Islet of Langerhans (tissue), 1 donor: ENCODE data around the gene STEAP3.

ENCODE experiments used
- FAIRE-seq: peaks from one replicate; lab custom pipeline; 2011; peaks lifted over from hg19 to GRCh38; lab: Jason Lieb, UNC

STEAP3 gene

DNA sequence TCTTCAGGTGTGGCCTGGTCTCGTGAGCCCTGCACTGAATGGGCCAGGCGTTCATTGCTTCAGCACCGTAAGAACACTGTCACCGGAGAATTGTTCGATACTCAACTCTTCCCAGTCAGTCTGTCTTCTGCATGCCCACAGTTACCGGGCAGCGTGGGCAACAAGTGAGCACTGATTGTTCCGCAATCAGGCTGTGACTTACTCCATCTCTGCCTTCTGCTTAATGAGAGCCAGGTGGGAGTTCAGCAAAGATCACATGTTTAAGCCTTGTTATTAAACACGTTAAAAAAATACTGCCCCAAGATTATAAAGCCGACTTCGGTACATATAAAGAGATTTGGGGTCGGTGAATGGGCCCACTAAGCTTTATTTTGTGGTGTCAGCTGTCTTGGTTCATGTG lies 3.7 kb downstream of the STEAP3 start:
- FAIRE-seq, result no peak

DNA sequence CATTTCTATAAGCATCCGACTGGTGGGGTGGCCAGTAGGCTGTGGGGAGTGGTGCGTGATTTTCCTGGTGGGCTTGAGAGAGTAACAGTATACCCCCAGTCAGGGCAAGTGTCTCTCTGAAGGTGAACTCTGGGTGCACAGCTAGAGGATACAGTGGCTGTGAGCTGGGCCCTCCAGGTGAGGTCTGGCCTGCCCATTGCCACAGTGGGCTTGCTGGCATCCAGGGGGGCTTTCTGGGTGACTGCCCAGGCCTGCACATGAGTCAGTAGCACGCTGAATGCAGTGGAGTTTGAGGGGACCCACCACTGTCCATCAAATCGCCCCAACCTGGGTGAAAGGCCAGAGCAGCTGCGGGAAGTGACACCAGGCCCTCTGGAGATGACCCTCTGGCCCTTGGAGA lies 4.5 kb downstream of the STEAP3 start:
- no peak for FAIRE-seq

GRCh38 chr2:119228964-119229363 lies 5.3 kb downstream of the STEAP3 start:
- FAIRE-seq, result no peak

- FAIRE-seq, result no peak
Measured at GRCh38 chr2:119229716-119230115, 6.1 kb downstream of the STEAP3 start.

DNA sequence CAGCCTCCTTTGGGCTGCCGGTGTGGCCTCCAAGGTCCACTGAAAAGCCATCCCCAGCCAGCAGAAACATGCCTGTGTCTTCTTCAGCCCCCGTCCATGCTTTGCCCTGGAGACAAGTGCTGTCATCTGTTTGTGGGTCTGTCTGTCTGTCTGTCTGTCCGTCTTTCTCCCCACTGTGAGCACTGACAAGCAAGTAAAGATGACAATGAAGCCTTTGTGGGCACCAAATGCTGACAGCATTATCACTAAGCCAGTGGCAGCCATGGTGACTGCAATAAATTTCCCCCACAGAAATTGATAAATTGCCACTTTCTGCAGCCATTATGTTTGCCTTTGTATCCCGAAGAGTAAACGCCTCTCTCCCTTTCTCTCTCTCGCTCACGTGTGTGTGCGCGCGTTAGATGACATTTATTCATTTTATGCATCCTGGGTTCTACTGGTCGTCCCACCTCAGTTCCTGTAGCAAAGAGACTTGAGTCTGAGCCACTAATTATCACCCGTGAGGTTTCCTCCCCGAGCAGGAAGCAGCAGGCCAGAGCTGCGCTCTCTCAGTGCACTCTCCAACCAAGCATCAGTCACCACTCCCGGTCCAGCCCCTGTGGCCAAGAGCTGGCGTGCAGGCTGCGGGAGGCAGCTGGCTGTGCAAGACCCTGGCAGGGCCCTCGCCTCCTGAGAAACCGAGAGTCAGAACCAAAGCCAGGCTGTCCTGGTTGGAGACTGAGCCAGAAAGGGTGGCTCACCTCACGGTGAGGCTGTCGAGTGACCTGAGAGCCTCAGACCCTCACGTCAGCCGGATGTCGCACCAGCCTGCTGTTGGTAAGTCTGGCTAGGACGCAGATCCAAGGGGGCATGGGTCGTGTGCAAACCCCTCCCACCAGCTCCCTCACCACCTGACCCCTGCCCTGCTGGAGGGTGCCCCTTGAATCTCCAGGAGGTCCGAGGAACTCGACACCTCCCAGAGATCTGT lies 6.9 kb downstream of the STEAP3 start:
- no peak for FAIRE-seq

DNA sequence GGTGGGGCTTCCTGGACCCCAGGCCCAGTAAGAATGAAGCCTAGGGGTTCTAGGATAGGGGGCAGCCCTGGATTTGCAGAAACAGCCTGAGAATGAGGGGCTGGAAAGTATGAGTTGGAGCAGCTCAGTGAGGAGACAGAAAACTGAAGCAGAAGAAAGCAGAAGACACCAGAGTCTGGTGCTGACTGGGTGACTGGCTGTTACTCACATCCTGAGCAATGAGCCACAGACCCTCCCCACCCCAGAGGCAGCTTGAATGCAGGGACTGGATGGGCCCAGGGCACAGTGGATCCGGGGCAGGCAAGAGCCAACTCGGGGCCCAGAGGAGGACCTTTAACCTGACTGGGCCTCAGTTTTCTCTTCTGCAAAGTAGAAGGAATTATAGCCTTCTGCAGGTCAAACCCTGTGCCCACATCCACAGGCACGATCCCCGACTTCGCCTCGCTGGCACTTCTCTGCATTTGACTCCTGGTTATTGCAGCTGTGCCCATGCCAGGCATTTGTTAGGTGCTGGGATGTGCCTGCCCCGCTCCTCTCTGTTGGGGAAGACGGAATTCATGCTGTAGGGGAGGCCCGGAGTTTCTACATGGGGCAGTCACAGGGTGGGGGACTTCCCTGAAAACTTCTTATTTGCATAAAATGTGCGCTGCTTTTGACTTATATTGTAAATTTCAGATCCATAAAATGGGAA lies 8.5 kb downstream of the STEAP3 start:
- no peak for FAIRE-seq

GRCh38 chr2:119232666-119232993 lies 9.0 kb downstream of the STEAP3 start:
- no peak for FAIRE-seq

DNA sequence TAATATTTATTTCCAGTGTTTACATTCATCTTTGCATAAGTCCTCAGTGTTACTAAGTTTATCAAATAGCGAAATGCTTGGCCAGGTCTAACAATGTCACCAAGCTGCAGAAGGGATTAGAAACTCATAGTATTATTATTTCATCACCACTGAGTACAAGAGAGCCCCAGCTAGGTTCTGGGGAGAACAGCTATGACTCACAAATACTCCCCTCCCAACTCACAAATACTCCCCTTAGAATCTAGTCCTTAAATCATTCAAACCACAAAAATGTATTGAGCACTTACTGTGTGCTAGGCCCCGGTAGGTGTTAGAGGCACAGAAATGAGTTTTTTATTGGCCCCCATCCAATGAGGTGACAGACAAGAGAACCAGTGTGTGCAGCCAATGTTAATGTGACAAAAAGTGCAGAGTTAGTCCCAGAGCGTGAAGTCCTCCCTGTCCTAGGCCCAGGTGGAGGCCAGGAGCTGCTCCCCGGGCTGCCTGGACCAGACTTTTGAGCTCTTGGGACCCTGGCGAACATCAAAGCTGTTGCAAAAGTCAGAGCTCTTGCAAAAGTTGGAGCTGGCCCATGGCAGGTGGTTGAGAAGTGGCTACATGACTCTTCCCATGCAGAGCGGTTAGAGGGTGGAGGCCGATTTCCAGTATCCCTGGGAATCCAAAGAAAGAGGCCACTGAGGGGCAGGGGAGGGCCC lies 9.8 kb downstream of the STEAP3 start:
- no peak for FAIRE-seq

DNA sequence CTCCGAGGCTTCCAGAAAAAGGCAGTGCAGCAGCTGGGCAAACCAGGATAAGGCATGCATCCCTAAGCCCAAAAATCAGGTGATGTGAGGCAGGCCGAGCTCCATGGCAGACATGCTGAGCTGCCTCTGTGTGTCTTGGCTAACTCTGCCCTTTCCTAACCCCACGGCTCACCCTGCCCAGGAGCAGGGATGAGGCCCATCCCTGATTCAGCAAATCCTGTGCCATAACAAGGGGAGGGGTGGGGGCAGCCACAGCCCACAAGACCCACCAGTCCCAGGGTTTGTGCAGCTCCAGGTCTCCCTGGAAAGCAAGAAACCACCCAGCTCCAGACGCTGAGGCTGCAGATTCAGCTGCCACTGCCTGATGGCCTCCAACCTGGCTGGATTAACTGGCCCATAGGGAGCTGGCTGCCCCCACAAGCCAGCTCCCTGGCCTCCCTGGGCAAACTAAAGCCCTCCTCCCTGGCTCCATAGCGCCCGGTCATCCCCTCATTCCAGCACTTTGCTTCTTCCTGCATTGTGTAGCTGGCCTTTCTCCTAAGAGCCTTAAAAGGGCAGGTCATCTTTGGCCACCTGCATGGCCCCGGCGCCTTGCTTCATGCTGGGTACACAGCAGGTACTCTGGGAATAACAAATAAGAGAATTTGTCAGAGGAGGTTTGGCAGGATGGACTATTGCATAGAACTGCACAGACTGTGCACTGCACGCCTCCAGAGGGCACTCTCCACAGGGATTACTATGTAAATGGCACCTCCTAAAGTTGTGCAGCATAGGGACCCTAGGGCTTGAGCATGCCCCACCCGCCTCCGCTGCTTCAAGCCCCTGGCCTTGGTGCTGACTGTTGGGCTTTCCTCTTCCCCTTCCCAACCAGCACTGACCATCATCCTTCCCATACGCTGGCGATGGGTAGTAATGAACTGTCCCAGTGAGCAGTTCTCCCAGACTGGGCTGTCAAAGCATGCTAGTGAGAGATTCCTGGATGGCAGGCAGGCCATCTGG lies 10.7 kb downstream of the STEAP3 start:
- no peak for FAIRE-seq

DNA sequence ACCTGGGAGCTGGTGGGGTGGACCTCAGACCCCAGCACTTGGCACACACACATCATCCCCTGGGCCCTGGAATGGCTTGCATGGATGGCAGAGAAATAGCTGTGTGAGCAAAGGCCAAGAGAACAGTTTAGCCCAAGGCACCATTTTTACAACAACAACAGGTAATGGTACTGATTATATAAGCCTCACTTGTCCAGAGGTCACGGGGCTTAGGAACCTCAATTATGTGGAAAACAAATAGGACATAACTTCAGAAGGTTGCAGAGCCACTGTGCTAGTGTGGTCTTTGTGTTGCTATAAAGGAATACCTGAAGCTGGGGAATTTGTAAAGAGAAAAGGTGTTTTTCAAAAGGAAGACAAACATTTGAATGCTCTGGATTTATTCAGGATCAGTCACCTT lies 13.2 kb downstream of the STEAP3 start:
- no peak for FAIRE-seq

DNA sequence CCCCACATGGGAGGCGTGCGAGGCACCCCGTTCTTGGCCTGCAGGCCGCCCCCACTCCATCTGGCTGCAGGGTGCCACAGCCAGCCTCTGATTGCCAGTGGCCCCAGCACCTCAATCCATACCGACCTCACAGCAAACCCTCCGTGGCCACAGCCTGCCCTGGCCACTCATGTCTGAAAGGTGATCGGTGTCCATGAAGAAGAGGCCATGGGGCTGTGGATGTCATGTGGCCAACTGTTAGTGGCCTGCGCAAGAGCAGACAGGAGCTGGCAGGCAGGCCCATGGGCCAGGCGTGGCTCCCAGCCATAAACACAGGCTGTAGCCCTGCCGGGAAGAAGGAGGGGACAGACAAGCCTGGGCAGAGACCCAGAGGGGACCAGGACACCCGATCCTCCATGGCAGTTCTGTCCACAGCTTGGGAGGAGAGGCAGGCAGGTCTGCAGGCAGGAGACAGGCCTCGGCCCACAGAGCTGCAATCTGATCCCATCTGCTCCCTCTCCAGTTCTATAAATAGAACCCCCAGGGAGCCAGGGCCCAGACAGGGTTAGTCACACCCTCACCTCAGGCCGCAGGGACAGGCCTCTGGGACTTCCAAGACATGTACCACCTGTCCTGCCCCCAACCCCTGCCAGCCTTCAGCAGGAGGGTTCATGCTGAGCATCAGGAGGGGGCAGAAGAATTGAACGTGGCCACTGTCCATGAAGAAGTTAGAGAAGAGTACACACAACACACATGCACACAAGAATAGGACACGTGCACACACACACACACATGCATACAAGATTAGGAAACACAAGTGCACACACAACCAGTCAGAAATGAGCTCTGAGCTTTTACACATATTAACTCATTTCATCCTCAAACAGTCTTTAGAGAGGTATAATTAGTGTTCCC lies 16.9 kb downstream of the STEAP3 start:
- peak; percentile 13 for FAIRE-seq

- FAIRE-seq, result no peak
Measured at GRCh38 chr2:119241205-119241532, 17.5 kb downstream of the STEAP3 start.

GRCh38 chr2:119242276-119243119 lies 18.9 kb downstream of the STEAP3 start:
- FAIRE-seq, result no peak

- FAIRE-seq, result no peak
Measured at GRCh38 chr2:119243621-119244020, 20.0 kb downstream of the STEAP3 start.

- no peak for FAIRE-seq
Measured at GRCh38 chr2:119245076-119245840, 21.6 kb downstream of the STEAP3 start.

DNA sequence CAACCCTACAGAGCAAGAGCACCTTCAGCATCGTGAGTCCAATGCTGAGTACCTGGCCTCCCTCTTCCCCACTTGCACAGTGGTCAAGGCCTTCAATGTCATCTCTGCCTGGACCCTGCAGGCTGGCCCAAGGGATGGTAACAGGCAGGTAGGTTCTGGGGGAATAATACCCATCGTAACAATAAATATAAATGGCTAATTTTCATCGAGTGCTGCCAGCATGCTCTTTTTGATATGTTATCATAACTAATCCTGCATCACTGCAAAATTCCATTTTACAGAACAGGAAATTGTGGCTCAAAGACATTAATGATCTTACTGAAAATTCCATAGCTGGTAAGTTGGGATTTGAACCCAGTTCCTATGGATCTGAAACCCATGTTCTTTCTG lies 22.2 kb downstream of the STEAP3 start:
- FAIRE-seq, result no peak

DNA sequence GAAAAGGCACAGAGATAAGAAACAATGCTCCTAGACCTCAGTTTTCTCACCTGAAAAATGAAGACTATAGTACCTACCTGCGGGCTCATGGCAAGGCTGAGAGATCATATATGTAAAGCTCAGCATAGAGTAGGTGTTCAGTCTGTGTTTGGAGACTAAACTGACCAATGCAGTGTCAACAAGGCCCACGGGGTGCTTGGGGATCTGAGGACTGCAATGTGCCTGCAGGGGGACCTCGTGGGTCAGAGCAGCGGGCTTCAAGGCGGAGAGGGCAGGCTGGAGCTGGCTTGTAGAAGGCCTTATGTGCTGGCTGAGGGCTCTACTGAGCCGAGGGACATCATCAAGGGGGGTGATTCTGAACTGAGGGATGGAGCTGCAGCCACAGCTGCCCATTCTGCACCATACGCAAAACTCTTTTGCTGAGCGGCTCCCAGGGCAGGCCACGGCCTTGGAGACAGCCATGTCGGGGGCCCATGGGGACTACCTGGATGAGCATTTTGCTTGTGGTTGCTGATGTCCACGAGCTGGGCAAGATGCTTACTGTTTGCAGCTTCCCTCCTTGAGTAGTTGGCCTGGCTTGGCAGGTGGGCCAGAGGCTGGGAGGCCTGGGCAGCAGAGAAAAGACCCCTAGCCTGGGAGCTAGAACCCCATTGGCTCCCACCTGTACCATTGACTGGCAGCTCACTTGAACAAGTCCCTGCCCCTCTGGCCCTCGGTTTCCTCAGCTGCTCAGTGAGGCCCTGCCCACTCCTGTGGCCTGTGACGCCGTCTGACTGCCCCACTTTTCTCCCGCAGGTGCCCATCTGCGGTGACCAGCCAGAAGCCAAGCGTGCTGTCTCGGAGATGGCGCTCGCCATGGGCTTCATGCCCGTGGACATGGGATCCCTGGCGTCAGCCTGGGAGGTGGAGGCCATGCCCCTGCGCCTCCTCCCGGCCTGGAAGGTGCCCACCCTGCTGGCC lies 23.5 kb downstream of the STEAP3 start:
- FAIRE-seq, result no peak

- no peak for FAIRE-seq
Measured at GRCh38 chr2:119247844-119248271, 24.2 kb downstream of the STEAP3 start.
